ENCODE results near the gene LRP5.
"Not testable (repeated sequence)": the region's sequence is repeated elsewhere in the genome, so short reads cannot be mapped to it uniquely, and the experiment has no call there.

Gene LRP5

DNA sequence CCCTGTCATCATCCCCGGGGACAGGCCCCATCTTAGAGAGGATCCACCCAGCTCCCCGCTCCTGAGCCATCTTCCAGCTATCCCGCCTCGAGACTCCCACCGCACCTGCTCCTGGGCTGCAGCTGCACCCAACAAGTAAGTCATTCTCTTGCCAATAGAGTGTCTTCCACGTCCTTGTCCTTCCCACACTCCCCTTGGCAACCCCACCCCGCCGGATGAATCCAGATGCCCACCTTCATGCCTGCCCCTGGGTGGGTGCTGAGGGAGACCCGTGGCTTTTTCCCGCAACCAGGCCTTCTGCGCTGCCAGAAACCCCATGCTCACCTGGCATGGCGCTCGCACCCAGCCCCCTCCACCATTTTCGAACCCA is 29.5 kb upstream of the LRP5 start:
- DNase-seq = no peak

DNA sequence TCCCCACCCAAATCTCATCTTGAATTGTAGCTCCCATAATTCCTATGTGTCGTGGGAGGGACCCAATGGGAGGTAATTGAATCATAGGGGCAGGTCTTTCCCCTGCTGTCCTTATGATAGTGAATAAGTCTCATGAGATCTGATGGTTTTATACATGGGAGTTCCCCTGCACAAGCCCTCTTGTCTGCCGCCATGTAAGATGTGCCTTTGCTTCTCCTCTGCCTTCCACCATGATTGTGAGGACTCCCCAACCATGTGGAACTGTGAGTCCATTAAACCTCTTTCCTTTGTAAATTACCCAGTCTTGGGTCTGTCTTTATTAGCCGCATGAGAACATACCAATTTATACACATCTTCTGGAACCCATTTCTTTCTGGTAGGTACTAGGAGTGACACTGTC is 27.8 kb upstream of the LRP5 start:
- DNase-seq = not testable (repeated sequence)

DNA sequence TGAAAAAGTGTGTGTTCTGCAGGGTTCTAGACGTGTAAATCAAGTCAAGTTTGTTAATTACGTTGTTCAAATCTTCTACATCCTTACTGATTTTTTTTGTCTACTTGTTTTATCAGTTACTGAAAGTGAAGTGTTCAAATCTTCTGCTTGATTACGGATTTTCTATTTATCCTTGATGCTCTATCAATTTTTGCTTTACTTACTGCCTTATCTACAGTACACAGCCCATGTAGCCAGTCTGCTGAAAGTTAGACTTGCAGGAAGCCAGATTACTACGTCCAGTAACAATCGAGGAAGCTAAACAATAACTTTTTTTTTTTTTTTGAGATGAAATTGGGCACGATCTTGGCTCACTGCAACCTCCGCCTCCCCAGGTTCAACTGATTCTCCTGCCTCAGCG is 25.0 kb upstream of the LRP5 start:
- DNase-seq = no peak

DNA sequence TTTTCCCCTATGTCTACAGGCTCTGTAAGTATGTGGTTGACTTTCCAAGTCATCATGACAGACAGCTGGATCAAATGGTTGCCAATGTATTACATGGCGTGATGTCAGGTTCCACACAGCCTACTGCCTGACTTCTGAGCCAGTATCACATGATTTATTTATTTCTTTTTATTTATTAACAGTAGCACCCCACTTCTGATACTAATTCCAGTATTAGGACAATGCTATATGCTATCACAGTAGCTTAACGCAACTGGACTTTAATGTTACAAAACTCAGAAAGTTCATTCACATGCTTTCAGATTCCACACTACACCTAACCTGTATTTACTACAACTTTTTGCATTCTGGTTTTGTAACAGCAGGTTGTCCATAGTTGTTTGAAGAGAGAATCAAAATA is 22.9 kb upstream of the LRP5 start:
- DNase-seq = no peak

DNA sequence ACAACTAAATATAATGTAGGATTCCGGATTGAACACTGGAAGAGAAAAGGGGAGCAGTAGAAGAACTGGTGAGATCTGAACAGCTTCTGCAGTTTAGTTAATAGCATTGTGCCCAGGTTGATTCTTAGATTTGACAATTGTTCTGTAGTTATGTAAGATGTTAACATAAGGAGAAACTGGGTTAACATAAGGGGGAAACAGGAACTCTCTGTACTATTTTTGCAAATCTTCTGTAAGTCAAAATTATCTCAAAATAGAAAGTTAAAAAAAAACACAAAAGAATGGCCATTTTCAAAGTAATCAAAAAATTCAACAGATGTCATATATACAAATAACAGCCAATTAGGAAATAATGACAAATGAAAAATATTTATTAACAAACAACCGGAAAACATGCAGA is 18.7 kb upstream of the LRP5 start:
- DNase-seq = no peak

DNA sequence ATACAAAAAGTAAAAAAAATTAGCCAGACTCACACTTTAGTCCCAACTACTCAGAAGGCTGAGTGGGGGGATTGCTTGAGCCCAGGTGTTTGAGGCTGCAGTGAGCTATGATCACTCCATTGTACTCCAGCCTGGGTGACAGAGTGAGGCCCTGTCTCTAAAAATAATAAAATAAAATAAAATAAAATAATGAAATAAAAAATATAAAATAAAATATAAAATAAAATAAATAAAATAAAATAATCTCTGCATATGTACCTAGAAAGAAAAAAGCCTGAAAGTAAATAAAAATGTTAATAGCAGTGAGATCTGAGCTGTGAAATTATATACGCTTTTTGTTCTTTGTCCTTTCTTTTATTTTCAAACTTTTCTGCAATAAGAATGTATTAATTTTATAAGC is 17.1 kb upstream of the LRP5 start:
- DNase-seq = no peak

DNA sequence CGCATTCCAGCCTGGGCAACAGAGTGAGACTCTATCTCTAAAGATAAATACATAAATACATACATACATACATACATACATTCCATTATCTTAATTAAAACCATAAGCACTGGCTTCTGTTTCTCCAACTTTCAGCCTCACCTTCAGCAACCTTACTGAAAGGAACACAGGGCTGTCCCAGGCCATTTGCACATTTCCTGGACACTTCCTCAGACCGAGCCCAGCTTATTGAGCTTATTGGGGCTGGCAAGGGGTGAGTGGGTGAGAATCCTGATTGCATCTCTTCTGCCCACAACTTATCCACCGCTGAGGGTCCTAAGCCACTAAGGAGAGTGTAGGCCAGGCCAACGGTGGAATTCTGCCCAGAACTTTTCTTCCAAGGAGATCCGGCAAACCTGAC is 16.5 kb upstream of the LRP5 start:
- no peak for DNase-seq

DNA sequence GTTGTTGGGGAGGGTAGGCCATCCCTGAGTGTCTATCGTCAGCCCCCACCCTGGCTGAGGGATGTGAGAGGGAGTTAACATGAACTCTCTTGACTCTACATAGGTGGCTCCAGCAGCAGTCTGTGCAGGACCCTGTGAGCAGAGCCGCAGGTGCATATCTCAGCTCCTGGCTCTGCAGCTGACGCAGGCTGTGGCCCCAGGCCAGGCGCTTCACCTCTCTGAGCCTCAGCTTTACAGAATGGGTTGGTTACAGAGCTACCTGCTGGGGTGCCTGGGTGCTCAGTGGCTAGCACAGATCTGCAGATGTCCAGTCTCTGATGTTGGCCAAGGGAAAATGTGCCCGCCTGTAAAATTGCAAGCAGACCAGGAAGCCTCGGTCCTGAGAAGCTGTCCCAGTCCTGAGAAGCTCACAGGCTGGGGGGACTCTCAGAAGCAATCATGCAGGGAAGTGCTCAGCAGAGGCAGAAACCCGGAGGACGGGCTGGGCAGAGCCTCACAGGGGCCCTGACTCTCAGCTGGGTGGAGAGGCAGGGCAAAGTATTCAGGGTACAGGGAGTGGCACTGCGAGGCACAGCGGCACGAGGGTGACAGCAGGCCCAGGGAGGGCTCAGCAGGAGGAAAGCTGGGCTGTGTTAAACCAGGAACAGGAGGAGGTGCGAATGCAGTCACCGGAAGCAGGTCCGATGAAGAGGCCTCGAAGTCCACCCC is 15.9 kb upstream of the LRP5 start:
- no peak for DNase-seq

DNA sequence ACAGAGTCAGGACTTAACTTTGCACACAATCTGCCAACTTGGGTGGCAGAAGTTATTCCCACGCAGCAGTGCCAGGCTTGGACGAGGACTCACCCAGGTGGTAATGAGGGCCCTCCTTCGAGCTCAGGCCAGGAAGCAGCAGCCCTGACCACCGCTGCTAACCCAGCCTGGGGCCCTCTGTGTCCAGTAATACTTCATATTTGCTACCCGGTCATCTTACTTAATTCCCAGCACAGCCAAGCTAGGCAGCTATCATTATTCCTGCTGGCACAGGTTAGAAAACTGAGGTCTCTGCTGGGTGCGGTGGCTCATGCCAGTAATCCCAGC is 15.4 kb upstream of the LRP5 start:
- DNase-seq = no peak

DNA sequence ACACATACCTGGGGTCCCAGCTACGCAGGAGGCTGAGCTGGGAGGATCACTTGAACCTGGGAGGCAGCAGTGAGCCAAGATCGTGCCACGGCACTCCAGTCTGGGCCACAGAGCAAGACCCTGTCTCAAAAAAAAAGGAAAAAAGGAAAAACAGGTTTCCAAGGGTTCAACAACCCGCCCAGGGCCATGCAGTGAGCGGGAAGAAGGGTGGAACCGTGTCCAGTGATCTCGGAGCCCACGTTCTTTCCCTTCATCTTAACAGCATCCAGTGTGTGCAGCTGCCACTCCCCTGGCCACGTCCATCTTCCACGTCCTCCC is 14.9 kb upstream of the LRP5 start:
- DNase-seq = no peak

DNA sequence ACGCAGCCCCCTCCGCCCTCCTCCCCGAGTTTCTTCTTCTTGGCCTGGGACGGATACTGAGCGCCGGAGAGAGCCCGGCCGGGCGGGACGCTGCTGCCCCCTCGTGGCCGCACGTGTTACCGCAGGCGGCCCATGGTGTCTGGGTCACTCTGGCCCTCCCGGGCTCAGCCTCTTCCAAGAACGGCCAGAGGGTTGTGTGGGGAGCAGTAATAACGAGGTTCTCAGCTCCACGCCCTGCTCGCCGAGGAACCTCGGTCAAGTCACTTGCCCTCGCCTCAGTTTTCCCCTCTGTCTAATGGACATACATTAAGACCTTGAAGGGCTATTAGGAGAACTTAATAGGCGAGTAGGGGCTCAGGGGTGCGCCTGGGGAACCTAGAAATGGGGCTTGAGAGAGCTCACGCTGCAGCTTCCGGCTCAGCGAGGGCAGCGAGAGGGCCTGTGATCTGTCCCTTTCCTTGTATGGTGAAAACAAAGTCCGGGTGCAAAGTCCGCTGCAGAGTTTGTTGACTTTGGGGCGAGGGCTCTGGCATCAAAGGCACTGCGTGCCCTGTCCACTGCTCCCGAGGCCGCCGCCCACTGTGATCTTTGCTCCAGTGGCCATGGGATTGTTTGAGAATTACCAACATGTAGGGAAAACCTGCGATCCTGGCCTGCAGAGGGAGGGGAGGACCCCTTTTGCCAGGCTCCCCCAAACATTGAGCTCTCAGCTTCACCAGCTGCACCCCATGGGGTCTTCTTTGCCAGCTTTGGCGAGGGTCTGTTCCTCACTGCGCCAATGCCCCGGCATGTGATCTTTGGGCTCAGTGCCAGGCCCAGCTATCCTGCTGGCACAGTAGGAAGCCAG is 14.4 kb upstream of the LRP5 start:
- DNase-seq = peak; percentile 41 to 68 (median 47)

DNA sequence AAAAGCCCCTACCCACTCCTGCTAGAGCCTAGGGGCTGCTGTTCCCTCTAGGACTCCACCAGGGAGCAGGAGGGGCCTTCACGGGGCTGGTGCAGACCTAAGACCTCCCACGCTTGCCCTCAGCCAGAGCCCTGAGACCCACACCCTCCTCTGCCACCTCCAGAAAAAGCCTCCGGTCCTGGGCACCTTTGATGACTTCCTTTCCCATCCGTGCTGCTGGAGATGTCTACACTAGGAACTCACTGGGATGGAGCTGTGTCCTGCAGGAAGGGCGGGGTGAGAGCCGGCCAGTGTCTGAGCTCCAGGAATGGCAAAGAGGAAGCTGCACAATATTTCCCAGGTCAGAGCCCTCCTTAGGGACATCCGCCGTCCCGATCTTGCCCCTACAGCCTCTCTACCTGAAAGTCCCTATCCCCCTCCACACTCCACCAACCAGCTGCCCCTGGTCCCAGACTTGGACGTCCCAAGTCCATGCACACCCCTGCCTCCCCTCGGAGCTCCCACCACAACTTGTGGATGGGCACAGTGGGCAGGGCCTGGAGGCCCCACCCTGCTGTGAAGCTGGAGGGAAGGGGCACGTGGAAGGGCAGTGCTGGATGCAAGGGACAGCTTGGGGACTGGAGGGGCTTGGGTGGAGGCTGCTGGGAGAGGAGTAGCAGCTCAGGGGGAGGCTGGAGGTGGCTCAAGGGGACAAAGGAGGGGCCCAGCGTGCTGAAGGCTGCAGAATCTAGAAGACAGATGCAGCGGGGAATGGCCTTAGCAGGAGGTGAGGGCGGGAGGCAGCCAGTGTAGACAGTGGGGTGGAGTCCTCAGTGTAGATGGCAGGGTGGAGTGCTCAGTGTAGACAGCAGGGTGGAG is 13.5 kb upstream of the LRP5 start:
- DNase-seq = no peak

DNA sequence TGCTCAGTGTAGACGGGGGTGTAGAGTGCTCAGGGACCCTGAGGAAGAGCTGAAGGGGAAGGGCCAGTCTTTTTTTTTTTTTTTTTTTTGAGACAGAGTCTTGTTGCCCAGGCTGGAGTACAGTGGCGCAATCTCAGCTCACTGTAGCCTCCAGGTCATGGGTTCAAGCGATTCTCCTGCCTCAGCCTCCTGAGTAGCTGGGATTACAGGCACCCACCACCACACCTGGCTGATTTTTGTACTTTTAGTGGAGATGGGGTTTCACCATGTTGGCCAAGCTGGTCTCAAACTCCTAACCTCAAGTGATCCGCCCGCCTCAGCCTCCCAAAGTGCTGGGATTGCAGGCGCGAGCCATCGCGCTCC is 12.9 kb upstream of the LRP5 start:
- DNase-seq = not testable (repeated sequence)

DNA sequence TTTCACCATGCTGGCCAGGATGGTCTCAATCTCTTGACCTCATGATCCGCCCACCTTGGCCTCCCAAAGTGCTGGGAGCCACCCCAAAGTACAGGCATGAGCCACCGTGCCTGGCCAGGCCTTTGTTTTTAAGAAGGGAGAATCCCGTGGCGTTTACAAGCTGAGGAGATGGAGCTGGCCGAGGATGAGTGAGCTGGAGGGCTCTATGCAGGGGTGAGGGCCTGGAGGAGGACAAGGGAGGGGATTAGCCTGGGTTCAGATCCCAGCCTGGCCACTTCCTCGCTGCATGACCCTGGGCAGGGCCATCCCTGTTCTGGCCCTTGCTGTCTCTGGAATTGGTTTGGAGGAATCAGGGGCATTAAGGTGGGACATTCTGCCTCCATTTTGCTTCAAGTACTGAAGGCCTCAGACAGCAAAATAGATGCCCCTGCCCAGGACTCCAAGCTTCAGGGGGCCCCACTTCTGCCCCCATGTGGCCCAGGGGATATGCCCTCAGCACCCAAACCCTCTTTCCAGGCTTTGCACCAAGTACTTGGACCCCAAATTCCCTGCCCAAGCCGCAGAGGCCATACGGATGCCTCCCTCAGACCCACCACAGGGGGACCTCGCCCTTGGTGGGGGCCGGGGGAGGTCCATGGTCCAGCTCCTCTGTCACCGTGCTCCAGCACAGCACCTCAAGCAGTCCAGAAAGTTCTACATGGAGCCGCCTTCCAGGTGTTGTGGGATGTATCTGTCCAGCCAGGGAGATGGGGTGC is 12.1 kb upstream of the LRP5 start:
- DNase-seq = no peak

DNA sequence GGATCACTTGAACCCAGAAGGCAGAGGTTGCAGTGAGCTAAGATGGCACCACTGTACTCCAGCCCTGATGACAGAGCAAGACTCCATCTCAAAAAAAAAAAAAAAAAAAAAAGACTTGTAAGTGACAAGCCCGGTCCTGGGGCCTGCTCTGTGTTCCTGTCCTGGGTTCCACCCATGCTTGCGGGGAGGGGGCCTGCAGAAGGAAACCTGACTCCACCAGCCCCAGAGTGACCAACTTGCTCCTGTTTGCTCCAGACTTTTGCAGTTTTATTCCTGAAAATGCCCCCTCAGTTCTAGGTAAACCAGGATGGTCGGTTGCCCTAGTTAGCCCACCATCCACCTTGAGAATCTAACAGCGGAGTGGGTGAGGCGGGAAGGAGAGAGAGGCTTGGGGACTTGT is 10.1 kb upstream of the LRP5 start:
- no peak for DNase-seq

DNA sequence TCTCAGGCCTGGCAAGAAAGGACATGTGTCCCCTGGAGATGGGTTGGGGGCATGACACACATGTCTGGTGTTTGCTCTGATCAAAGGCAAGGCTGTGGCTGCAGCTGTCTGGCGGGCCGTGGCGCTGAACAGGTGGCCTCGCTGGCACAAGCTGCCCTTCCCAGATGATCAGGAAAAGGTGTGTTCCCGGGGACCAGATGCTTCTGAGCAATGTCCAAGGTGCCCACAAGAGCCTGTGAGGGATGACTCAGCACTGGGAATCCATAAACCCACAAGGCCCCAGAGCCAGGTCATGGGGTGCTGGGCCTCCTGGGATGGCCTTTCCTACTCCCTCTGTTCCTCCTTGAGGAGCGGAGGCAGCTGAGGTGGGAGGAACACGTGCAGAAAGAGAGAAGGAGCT is 9.7 kb upstream of the LRP5 start:
- peak in 2 of 3 experiments; percentile 15 to 51 for DNase-seq

DNA sequence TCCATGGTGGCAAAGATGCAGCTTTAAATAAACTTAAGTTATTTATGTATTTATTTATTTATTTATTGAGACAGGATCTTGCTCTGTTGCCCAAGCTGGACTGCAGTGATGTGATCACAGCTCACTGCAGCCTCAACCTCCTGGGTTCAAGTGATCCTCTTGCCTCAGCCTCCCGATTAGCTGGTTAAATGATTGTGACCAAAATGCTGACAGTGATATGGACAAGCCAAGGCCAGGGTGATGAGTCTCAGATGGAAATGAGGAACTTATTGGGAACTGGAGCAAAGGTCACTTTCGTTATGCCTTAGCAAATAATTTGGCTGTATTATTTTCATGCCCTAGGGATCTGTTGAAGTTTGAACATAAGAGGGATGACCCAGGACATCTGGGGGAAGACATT is 9.3 kb upstream of the LRP5 start:
- DNase-seq = no peak

DNA sequence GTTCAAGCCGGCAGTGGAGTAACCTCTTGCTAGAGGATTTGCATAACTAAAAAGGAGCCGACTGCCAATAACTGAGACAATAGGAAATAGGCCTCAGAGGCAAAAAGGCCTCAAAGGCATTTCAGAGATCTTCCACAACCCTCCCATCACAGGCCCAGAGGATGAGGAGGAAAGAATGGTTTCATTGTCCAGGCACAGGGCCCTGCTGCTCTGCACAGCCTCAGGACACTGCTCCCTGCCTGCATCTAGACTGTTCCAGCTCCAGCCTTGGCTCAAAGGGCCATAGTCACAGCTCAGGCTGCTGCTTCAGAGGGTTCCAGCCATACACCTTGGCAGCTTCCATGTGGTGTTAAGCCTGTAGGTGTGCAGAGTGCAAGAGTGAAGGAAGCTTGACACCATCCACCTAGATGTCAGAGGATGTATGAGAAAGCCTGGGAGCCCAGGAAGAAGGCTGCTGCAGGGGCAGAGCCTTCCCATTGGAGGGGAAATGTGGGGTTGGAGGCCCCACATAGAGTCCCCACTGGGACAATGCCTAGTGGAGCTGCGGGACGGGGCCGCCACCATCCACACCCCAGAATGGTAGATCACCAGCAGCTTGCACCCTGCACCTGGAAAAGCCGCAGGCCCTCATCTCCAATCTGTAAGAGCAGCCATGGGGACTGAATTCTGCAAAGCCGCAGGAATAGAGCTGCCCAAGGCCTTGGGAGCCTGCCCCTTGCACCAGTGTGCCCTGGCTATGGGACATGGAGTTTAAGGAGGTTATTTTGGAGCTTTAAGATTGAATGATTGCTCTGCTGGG is 8.2 kb upstream of the LRP5 start:
- no peak for DNase-seq

DNA sequence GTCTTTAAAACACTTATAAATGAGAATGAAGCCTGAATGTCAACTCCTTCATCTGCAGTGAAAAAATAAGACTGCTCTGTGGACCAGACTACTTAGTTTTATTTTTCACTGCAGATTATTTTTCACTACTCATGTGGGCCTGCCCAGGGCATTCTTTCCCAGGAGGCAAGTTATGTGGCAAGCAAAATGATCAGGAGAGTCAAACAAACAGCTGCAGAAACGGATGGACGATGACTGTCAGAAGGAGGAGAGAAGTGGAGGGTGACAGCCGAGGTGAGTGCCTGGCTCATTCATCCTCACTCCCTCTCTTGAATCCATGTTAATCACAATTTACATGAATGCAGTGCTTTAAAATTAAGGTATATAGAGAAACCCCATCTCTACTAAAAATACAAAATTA is 5.8 kb upstream of the LRP5 start:
- DNase-seq = no peak

DNA sequence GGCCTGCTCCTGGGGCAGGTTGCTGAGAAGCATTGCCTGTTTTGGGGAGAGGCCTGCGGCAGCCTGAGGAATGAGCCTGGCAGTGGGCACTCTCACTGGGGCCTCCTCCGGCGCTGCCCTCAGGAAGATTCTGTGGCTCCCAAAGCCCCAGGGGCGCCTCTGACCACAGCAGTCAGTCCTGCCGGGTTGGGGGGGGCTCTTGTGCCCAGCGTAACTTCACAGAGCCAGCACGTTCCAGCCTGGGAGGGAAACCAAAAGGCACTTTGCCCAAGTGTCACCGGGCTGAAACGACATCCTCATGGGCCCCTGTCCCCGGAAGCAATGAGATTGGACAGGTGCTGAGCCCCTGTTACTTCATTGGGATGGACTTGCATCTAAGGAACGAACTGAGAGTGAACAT is 4.3 kb upstream of the LRP5 start:
- DNase-seq = no peak

DNA sequence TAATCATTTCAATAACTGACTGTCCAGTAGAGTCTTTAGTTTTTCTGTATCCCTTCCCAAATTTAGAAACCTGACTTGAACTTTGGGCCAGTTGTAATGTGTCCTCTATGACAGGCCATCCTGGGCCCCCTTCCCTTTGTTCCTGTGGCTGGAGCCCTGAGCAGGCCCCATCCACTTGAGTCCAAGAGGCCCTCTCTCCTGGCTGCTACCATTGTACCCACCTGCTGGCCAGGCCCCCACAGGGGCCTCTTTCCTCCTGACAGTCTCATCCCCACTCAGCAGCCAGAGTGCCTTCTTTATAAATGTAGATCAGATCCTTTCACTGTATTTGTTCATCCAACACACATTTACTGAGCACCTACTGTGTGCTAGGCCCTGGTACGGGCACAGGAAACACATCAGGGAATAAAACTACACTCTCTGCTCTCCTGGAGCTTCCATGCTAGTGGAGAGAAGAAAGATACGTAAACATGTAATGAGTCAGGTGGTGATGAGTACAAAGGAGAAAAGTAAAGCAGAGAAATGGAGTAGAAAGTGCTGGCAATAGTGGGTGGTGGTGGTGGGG is 2.7 kb upstream of the LRP5 start:
- no peak for DNase-seq

Data from NCI-H1417 (cell line).